ENCODE results near the gene SMIM33.
"Not testable (repeated sequence)": the region's sequence is repeated elsewhere in the genome, so short reads cannot be mapped to it uniquely, and the experiment has no call there.

The SMIM33 gene

DNA sequence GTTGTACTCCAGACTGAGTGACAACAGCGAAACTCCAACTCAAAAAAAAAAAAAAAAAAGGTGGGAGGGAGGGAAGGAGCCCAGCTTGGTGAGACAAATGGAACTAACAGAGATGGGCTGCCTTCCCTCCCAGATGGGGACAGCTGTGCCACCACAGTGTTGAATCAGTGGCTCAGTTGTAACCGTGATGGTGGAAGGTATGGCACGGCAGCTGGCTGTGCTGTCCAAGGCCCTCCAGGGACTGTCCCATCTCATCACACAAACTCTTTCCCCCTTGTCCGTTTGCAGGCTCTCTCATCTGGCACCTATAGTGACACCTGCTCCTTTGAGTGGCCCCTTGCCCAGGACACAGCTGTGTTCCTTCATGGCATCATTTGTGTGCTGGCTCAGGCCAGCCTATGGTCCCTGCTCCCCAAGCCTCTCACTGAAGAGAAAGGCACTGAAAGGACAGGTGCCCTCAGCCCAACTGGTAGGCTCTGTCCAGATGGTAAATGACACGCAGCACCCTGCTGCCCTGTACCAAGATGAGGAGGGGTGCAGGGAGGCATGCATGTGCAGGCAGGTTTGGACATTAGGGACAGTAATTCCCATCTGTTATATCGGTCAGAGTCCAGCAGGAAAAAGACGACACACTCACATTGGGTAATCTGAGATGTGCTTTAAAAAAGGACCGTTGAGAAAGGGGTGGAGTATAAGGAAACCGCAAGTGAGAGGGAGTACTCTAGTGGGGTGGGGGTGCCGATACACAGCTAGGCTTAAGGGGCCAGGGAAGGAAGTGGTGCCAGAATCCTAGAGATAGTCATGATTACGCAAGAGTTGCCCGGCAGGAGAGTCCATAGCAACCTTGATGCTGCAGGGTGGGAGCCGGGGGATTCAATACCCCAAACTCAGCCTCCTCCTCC is 4.3 kb downstream of the SMIM33 start:
- DNase-seq (ENCODE audit: low read depth): no peak
- H3K4me3 ChIP-seq (ENCODE audit: low read depth, low read length): no peak overlapping the region
- TF ChIP-seq, protein P1, sequence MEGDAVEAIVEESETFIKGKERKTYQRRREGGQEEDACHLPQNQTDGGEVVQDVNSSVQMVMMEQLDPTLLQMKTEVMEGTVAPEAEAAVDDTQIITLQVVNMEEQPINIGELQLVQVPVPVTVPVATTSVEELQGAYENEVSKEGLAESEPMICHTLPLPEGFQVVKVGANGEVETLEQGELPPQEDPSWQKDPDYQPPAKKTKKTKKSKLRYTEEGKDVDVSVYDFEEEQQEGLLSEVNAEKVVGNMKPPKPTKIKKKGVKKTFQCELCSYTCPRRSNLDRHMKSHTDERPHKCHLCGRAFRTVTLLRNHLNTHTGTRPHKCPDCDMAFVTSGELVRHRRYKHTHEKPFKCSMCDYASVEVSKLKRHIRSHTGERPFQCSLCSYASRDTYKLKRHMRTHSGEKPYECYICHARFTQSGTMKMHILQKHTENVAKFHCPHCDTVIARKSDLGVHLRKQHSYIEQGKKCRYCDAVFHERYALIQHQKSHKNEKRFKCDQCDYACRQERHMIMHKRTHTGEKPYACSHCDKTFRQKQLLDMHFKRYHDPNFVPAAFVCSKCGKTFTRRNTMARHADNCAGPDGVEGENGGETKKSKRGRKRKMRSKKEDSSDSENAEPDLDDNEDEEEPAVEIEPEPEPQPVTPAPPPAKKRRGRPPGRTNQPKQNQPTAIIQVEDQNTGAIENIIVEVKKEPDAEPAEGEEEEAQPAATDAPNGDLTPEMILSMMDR (IDR thresholded peaks at IDR 0.05; ENCODE audit: control insufficient read depth, extremely low read depth, insufficient read depth): no peak

DNA sequence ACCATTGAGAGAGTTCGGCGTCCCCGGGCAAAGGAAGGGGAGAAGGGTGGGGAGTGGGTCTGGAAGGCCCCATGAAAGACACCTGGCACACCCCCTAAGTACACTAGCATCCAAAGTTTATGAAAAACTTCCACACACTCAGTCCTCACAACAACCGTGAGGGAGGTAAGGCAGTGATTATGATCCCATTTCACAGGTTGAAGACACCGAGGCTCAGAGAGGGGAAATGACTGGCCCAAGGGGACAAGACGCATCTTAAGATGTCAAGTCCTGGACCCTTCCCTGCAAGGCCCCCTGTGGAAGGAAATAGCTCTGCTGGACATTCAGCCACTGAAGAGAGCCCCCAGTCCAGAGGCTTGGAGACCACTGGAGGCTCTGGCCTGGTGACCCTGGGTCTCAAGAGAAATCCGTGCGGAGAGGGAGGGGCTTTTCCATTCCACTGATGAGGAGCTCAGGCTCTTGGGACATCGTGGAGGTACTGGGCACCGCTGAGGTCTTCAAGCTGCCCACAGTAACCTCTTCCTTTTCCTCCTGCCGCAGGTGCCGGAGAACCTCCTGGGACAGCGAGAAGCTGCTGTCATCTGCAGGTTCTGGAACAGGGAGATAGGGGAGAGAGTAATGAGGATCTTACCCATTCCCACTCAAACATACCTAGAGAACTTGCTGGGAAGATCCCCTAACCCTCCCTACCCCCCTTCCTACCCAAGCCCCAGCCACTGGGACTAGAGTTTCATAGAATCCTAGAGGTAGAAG is 5.2 kb downstream of the SMIM33 start:
- DNase-seq (ENCODE audit: low read depth): no peak
- H3K4me3 ChIP-seq (ENCODE audit: low read depth, low read length): no peak overlapping the region
- TF ChIP-seq, protein P1 (IDR thresholded peaks at IDR 0.05; ENCODE audit: control insufficient read depth, extremely low read depth, insufficient read depth): no peak

DNA sequence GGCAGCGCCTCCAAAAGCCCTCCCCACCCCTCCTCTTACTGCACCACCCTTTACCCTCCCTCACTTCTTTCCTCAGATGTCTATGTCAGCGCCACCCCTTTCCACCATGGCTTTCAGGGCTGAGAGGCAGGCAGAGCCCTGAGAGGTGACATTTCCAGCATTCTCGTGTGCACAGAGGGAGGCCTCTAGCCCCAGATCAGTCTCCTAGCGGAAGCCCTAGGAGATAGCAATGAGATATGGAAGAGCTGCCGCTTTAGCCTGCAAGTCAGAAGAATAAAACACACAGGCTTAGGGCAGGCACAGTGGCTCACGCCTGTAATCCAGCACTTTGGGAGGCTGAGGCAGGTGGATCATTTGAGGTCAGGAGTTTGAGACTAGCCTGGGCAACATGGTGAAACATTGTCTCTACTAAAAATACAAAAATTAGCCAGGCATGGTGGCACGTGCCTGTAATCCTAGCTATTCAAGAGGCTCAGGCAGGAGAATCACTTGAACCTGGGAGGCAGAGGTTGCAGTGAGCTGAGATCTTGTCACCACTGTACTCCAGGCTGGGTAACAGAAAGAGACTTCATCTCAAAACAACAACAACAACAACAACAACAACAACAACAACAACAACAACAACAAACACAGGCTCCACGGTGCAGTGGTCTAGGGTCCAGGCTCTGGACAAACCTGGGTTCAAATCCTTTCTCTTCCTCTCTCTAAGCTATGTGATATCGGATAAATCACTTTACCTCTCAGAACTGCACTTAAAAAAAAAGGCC is 8.0 kb downstream of the SMIM33 start:
- not testable (repeated sequence) for H3K4me3 ChIP-seq (ENCODE audit: low read depth, low read length)

DNA sequence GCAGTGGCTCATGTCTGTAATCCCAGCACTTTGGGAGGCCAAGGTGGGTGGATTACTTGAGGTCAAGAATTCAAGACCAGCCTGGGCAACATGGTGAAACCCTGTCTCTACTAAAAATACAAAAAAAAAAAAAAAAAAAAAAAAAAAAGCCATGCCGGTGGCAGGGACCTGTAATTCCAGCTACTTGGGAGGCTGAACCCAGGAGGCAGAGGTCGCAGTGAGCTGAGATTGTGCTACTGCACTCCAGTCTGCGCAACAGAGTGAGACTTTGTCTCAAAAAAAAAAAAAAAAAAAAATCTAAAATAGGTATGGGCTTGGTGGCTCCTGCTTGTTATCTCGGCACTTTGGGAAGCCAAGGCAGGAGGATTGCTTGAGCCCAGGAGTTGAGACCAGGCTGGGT is 8.9 kb downstream of the SMIM33 start:
- DNase-seq (ENCODE audit: low read depth); H3K4me3 ChIP-seq (ENCODE audit: low read depth, low read length): not testable (repeated sequence)

More for the DNA sequence above, 8.0 kb downstream of the SMIM33 start:
- not testable (repeated sequence) for DNase-seq (ENCODE audit: low read depth)

DNA sequence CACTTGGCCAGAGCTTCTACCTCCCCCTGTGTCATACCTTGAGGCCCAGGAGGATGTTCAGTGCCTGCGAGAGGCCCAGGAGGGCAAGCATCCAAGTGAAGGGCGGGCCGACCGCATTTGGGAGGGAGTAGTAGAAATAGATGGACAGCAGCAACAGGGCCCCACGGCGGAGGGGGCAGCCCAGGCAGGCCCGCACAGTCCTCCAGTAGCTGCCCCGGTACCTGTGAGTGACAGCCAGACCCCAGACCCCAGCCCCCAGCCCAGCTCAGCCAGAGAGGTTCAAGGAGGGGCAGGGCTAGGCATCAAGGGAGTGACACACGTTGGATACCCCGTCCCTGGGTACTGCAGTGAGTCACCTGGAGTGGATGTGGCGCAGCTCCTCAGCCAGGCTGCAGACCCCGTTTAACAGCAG is 10.3 kb downstream of the SMIM33 start:
- TF ChIP-seq, protein P1 (IDR thresholded peaks at IDR 0.05; ENCODE audit: control insufficient read depth, extremely low read depth, insufficient read depth): no peak
- no peak overlapping the region for H3K4me3 ChIP-seq (ENCODE audit: low read depth, low read length)
- DNase-seq (ENCODE audit: low read depth): no peak

DNA sequence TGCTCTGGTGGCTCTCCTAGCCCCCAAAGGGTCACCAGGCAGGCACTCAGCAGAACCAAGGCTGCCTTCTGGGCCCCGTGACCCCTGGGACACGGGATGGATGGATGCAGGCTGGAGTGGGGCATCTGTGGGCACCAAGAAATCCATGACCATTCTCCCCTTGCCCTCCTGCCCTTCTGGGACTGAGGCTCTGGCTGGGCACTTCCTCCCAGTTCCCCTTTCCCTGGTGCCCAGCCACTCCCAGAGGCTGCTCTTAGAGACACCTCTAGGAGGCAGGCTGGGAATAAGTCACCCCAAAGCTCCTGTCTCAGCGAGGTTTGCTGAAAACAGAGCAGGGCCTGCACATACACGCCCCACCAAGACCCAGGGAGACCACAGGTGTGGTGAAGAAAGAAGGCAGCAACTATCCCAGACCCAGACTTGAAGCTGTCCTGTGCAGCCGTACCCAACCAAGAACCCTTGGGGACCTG is 10.8 kb downstream of the SMIM33 start:
- TF ChIP-seq, protein P1 (IDR thresholded peaks at IDR 0.05; ENCODE audit: control insufficient read depth, extremely low read depth, insufficient read depth): no peak
- no peak overlapping the region for H3K4me3 ChIP-seq (ENCODE audit: low read depth, low read length)
- no peak for DNase-seq (ENCODE audit: low read depth)

DNA sequence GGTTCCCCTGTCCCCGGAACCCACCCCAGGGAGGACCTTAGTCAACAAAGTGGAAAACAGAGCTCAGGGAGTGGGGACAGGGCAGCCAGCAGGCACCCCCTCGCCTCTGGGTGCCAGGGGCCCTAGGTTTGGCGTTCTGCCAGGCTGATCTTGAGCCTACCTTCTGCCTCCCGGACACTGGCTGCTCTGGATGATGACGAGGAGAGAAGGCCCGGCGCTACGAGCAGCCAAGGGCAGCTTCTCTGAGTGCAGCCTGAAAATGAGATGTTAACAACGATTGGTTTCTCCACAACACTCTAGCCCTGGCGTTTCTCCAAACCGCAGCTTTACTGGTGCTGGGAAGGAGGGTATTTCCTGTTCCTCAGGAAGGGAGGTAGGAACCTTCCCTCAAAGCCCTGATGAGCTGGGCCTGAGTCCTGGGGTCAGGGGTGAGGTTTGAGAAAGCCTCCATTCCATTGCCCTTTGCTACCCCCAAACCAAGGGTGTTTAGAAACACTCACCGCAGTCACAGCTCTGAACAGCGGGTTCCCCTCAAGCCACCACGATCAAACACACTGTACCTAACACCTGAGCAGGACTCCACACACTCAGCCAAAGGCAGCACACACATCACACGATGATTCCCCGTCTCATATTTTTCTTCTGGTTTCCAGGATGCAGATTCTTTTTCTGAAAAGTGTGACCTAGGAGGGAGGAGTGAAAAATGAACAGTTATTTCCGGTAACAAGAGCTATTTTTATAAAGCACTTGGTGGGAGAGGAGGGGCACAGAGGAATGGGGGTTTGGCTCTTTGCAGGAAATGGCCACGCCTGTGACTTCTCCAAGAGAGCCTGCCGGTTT is 11.5 kb downstream of the SMIM33 start, which contains the start of gene STING1:
Gene STING1 (minus strand): TSS at position 709 of the 840 bp plus-strand sequence. CDS start 1,054 bp downstream, outside the sequence.
- TF ChIP-seq, protein P1 (IDR thresholded peaks at IDR 0.05; ENCODE audit: control insufficient read depth, extremely low read depth, insufficient read depth): no peak
- H3K4me3 ChIP-seq (ENCODE audit: low read depth, low read length): no peak within 1 kb of the TSS
- DNase-seq (ENCODE audit: low read depth): peak; percentile 59

DNA sequence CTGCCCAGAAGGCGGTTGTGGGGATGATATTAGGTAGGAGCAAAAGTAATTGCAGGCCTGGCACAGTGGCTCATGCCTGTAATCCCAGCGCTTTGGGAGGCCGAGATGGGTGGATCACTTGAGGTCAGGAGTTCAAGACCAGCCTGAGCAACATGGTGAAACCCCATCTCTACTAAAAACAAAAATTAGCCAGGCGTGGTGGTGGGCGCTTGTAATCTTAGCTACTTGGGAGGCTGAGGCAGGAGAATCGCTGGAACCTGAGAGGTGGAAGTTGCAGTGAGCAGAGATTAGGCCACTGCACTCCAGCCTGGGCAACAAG is 12.0 kb downstream of the SMIM33 start:
- H3K4me3 ChIP-seq (ENCODE audit: low read depth, low read length): not testable (repeated sequence)

More for the DNA sequence above, 12.0 kb downstream of the SMIM33 start:
- not testable (repeated sequence) for DNase-seq (ENCODE audit: low read depth)
